K562 treated with DMSO at 1 percent for 4 hours (cell line): ENCODE data around the gene TSPY2. TPM values are rescaled to one million over a fixed set of nuclear protein-coding genes. Genes with fewer than 3 reads are reported as not detected.

Experiments used
- total RNA-seq: library from RNA; unstranded; fragments of 300-600 nt; gene quantifications from 2 replicates; pipeline ENCODE4 v1.2.3, GENCODE V29; 2022; ENCODE audit not compliant: insufficient read depth

The TSPY2 gene, protein sequence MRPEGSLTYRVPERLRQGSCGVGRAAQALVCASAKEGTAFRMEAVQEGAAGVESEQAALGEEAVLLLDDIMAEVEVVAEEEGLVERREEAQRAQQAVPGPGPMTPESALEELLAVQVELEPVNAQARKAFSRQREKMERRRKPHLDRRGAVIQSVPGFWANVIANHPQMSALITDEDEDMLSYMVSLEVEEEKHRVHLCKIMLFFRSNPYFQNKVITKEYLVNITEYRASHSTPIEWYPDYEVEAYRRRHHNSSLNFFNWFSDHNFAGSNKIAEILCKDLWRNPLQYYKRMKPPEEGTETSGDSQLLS
- total RNA-seq = not detected in 2 replicates

DNA sequence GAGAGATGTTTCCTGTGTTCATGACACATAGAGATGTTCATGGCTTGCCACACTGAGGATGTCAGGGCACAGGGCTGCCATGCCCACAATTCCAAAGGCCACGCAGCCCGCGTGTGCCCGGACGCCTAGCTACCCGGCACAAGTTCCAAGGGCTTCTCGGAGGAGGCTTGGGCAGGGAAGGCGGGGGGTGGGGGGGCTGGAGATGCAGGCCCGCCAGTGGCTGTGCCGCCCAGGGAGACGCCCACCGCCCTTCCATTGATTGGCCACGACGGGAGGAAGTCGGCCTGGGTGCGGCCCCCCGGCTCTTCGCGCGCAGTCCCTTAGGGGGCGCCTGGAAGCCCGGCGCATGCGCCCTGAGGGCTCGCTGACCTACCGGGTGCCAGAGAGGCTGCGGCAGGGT lies at the start of gene TSPY2:
TSS of gene TSPY2 (plus strand) at position 301 of the 400 bp plus-strand sequence. CDS start at position 347, 46 bp downstream.

